OCI-LY3 (cell line): ENCODE results near the gene TIRAP.

ENCODE experiments used
- EZH2phosphoT487 ChIP-seq: fragments of 200-600 bp; shearing (Covaris generic); IDR thresholded peaks from 2 replicates; pipeline ENCODE4 v1.6.1; 2018; ENCODE audit warnings: antibody characterized with exemption, mixed run types, low read depth
- TF ChIP-seq, protein P1 (sequence below): fragments of 200-600, 300-600 bp; sonication (generic); IDR thresholded peaks from 2 replicates; pipeline ENCODE4 v1.5.1; 2014; ENCODE audit warnings: antibody characterized with exemption, low read length, low read depth

DNA sequence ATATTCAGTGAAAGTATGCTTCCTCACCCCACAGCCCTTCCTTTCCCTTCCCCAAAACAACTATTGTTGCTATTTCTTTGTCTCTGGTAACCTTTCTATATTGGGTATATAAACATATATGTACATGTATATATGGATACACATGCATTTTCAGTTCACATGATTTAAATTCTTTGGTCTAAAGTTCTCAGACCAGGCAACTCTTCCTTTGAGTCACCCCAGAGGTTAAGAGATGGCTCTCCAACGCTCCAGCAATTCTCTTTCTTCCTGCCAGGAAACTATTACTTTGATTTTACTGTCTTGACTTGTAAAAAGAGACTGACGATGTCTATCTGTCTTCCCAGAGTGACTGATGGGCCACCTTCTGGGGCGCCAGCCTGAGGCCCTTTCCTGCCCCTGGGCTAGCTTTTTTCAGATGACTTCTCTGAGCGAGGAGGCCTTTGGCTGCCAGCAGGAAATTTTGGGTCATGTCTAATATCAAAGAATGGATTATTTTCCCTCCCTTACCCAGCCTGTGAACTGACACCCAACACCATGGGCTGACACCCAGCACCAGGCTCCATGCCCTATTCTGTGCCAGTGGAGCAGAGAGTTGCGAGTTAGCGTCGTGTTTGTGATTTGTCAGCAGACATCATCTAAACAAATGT, 58.2 kb downstream of the TIRAP start:
- TF ChIP-seq, protein P1, sequence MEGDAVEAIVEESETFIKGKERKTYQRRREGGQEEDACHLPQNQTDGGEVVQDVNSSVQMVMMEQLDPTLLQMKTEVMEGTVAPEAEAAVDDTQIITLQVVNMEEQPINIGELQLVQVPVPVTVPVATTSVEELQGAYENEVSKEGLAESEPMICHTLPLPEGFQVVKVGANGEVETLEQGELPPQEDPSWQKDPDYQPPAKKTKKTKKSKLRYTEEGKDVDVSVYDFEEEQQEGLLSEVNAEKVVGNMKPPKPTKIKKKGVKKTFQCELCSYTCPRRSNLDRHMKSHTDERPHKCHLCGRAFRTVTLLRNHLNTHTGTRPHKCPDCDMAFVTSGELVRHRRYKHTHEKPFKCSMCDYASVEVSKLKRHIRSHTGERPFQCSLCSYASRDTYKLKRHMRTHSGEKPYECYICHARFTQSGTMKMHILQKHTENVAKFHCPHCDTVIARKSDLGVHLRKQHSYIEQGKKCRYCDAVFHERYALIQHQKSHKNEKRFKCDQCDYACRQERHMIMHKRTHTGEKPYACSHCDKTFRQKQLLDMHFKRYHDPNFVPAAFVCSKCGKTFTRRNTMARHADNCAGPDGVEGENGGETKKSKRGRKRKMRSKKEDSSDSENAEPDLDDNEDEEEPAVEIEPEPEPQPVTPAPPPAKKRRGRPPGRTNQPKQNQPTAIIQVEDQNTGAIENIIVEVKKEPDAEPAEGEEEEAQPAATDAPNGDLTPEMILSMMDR: no peak
- TF ChIP-seq EZH2phosphoT487: no peak
